HT-29 (cell line): ENCODE data around the gene GNG7. TPM values are rescaled to one million over a fixed set of nuclear protein-coding genes. Genes with fewer than 3 reads are reported as not detected.
"Not testable (repeated sequence)": the region's sequence is repeated elsewhere in the genome, so short reads cannot be mapped to it uniquely, and the experiment has no call there.

Experiments
- DNase-seq: peaks from one replicate; pipeline ENCODE4 v3.0.0-alpha.2; 2015; ENCODE audit warnings: low spot score
- total RNA-seq: library from RNA; depleted of rRNA; stranded (reverse); fragments of >200 nt; shearing (Covaris generic); gene quantifications from 2 replicates; pipeline ENCODE4 v1.2.3, GENCODE V29; 2014

GNG7 gene
- total RNA-seq, 1 experiment from 2014 or later, result 0.23 TPM

DNA sequence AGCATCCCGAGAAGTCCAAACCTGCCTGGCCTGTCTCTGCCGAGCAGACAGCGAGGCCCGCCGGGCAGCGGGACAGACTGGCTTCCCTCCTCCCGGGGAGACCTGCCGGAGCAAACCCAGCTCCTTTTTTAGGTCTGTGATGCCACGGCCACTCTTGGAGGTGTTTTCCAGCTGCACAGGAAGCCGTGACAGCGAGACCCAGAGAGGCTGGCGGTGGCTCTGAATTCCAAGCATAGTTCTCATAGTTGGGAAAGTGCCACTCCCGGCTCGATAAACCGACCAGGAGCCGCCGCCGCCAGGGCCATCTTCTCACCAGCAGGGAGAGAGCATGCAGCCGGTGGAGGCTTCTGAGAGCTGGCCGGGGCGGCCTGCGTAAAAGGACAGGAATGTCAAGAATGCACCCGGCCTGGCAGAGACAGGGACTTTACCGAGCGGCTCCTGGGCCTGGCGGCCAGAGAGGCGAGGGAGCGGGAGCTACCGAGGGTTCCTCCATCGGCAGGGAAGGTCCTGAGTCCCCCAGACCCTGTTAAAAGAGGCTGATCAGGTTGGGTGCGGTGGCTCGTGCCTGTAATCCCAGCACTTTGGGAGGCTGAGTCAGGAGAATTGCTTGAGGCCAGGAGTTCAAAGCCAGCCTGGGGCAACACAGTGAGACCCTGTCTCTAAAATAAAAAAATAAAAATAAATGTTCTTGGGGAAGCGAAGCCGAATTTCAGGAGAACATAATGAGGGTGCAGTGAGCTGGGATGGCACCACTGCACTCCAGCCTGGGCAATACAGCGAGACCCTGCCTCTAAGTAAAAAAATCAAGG lies 161.6 kb downstream of the GNG7 start:
- DNase-seq, result peak; percentile 84

GRCh38 chr19:2540251-2540645 lies 162.2 kb downstream of the GNG7 start:
- DNase-seq, result no peak

DNA sequence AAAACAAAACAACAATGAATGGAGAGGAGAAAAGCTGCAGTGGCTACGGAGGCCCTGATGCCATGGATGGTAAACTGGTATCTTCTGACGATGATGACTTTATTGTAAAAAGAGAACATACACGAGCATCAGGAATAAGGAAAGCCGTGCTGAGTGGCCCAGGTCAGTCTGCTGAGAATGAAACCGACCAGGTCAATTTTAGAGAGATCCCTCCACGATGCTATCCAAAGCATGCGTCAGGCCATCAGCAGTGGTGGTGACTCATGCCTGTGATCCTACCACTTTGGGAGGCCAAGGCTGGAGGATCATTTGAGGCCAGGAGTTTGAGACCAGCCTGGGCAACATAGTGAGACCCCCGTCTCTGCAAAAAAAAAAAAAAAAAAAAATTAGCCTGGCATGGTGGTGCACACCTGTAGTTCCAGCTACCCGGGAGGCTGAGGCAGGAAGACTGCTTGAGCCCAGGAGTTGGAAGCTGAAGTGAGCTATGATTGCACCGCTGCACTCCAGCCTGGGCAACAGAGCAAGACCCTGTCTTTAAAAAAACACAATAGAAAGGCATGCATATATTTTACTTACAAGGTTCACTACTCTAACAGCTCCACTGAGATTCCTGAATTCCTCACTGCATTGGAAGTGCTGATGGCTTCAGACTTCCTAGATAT lies 164.3 kb downstream of the GNG7 start:
- DNase-seq, result no peak

DNA sequence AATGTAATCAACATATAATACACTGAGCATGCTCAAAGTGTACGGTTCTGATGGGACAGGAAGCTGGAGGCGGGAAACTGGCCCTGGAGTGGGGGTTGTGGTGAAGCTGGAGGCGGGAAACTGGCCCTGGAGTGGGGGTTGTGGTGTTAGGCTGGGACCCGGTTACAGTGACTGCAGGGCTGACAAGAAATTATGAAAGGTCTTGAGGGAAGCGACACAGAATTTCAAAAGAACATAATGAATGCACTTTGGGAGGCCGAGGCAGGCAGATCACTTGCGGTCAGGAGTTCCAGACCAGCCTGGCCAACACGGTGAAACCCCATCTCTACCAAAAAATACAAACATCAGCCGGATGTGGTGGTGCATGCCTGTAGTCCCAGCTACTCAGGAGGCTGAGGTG lies 164.9 kb downstream of the GNG7 start:
- DNase-seq, result not testable (repeated sequence)

DNA sequence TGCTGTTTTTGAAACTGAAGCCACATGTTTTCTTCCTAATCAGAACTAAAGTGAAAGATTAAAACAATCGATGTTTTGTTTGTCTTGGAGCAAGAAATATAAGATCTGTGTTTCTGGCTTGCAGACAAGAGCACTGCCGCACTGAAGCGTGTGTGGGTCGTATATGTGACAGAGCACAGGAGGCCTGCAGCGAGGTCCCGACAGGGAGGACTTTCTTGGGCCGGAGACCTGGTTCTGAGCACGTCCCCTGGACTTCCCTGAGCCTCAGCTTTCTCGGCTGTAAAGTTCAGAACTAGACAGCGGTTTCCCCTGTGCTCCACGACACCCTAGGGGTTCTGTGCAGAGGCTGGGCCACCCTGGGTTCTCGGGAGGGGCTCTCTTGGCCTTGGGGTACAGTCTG lies 166.0 kb downstream of the GNG7 start:
- no peak for DNase-seq

DNA sequence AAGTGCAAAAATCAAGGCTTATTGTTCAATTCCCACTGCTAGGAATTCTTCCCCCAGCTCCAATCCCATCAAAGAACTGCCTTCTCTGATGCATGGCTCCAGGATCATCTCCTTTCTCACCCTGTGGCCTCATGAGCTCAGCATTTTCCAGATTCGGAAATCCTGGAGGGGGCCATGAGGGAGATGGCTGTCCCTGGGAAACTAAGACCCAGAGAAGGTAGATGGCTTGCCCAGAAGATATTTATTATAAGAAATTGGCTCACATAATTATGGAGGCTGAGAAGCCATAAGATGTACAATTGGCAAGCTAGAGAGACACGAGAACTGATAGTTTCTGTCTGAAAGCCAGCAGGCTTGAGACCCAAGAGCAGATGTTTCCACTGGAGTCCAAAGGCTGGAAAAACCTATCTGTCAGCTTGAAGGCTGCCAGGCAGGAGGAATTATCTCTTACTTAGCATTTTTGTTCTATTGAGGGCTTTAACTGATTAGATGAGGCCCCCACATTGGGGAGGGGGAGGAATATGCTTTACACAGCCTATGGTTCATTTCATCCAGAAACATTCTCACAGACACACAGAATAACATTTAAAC lies 168.0 kb downstream of the GNG7 start:
- no peak for DNase-seq

DNA sequence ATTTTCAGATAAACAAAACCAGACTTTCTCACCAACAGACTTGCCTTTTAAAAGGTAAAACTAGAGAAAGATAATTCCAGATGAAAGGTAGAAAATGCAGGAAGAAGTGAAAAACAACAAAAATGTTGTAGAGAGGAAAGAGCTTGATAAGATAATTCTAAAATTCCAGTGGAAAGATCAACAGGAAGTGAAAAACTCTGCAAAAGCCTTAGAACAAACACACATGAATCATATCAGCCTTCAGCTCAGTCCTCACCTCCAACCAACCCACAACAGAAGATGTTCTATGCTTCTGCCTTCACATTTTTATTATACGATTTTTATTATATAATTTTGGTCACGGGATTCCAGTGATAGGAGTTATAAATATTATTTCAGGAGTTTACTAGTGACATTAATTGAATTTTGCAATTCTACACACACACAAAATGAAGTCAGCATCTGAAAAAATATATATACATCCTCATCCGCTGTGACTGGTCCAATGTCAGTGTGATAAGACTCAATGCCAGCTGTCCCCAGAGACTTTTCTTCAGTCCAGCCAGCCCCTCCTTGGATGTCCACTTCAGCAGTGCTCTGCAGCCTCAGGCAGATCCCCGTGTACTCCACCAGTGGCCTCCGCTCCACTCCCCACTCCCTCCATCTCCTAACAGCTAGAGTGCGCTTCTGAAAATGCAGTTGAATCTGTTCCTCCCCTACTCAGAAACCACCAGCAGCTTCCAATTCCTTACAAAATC lies 168.6 kb downstream of the GNG7 start:
- DNase-seq, result no peak

DNA sequence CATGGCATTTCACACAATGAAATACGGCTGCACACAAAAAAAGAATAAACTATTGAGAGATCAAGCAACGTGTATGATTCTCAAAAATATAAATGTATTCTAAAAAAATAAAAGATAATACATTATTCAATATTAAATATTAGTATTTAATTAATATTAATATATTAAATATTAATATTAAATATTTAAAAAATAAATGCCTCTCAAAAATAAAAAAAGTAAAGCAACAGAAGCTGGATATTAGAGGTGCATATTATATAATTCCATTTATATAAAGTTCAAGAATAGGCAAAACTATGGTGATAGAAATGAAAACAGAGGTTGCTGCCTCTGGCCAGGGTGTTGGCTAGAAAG lies 169.4 kb downstream of the GNG7 start:
- no peak for DNase-seq

- no peak for DNase-seq
These were observed 170.0 kb downstream of the GNG7 start for GRCh38 chr19:2532252-2533071.

GRCh38 chr19:2529942-2530341 lies 172.6 kb downstream of the GNG7 start:
- not testable (repeated sequence) for DNase-seq

- DNase-seq, result peak; percentile 57
These were observed 173.0 kb downstream of the GNG7 start for GRCh38 chr19:2529473-2529918.

GRCh38 chr19:2528675-2529101 lies 173.8 kb downstream of the GNG7 start:
- DNase-seq, result no peak

DNA sequence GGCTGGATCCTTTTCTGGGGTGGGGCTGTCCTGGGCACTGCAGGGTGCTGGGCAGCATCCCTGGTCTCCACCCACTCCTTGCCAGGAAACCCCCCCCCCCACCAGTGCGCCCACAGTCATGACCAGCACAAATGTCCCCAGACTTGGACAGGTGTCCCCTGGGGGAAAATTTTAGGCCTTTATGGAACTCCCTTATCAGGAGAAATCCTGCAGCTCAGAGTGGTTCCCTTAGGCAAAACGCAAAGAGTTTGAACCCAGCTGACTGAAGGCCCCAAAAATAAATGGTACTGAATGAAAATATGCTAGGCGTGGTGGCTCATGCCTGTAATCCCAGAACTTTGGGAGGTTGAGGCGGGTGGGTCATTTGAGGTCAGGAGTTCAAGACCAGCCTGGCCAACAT lies 174.8 kb downstream of the GNG7 start:
- DNase-seq, result no peak

DNA sequence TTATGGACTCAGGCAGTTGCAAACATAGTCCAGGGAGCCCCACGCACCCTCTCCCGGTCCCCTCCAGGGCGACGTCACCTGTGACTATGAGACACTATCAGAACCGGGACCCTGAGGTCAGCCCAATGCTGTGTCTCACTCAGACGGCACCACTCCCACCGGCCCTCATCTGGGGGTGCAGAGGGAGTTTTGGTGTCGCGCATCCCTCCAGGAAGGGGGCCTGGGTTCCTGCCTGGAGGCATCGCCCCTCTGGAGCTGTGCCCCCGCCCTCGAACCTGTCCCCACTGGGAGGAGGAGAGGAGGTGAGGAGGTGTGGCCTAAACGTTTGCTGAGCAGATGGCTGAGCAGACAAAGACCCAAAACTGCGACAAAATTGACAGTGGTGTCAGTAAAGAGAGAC lies 175.3 kb downstream of the GNG7 start:
- DNase-seq, result no peak

GRCh38 chr19:2524840-2525723 lies 177.4 kb downstream of the GNG7 start:
- DNase-seq, result peak; percentile 33

DNA sequence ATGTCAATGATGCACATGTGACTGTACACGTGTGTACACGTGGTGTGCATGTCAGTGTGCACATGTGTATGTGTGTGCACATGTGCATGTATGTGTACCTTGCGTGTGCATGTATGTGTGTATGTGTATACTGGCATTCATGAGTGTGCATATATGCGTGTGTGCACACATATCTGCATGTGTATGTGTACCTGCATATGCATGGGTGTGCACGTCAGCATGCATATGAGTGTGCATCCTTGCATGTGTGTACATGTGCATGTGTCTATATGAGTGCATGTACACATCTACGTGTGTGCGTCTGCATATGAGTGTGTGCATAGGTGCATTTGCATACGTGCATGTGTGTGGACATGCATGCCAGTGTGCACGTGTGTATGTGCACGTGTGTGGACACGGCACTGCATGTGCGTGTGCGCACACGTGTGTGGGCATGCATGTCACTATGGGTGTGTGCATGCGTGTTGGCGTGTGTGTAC lies 178.1 kb downstream of the GNG7 start:
- no peak for DNase-seq

- no peak for DNase-seq
These were observed 178.7 kb downstream of the GNG7 start for GRCh38 chr19:2523630-2524311.

DNA sequence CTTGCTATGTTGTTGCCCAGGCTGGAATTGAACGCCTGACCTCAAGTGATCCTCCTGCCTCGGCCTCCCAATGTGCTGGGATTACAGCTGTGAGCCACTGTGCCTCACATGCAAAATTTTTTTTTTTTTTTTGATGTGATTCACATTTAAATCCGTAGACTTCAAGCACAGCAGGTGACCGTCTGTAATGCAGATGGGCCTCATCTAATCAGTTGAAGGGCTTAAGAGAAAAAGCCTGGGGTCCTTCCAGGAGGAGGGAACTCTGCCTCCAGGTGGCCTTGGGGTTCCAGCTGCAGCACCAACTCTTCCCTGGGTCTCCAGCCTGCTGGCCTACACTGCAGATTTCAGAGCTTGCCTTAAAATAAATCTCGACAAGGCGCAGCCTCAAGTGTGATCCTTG lies 183.0 kb downstream of the GNG7 start:
- no peak for DNase-seq

- DNase-seq, result not testable (repeated sequence)
These were observed 183.6 kb downstream of the GNG7 start for GRCh38 chr19:2518856-2519255.
